Renal cortex interstitium (tissue), 11 donors: Measurements from ENCODE around the gene STH. TPM values are rescaled to one million over a fixed set of nuclear protein-coding genes. Genes with fewer than 3 reads are reported as not detected.
"Not testable (repeated sequence)": the region's sequence is repeated elsewhere in the genome, so short reads cannot be mapped to it uniquely, and the experiment has no call there.

Source experiments
- DNase-seq, 11 donors: peaks; one replicate each; pipeline ENCODE4 v3.0.0-alpha.2; 2013; ENCODE audit warnings: low read depth in 9 of 11, low spot score in 4 of 11; ENCODE audit errors: extremely low read depth in 1 of 11
- polyA plus RNA-seq, 3 donors: library from polyadenylated mRNA; unstranded; fragments of 120-200 nt; gene quantifications; one replicate each; pipeline ENCODE4 v1.2.1, GENCODE V29; 2013; ENCODE audit not compliant: insufficient read length in 3 of 3

STH gene
- polyA plus RNA-seq, 3 donors: not detected

DNA sequence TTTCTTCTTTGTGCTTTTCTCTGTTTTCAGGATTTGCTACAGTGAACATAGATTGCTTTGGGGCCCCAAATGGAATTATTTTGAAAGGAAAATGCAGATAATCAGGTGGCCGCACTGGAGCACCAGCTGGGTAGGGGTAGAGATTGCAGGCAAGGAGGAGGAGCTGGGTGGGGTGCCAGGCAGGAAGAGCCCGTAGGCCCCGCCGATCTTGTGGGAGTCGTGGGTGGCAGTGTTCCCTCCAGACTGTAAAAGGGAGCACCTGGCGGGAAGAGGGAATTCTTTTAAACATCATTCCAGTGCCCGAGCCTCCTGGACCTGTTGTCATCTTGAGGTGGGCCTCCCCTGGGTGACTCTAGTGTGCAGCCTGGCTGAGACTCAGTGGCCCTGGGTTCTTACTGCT is 1.2 kb downstream of the STH start:
- no peak for DNase-seq

DNA sequence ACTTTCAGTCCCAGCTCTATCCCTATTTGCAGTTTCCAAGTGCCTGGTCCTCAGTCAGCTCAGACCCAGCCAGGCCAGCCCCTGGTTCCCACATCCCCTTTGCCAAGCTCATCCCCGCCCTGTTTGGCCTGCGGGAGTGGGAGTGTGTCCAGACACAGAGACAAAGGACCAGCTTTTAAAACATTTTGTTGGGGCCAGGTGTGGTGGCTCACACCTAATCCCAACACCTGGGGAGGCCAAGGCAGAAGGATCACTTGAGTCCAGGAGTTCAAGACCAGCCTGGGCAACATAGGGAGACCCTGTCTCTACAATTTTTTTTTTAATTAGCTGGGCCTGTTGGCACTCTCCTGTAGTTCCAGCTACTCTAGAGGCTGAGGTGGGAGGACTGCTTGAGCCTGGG is 1.7 kb downstream of the STH start:
- DNase-seq: no peak

DNA sequence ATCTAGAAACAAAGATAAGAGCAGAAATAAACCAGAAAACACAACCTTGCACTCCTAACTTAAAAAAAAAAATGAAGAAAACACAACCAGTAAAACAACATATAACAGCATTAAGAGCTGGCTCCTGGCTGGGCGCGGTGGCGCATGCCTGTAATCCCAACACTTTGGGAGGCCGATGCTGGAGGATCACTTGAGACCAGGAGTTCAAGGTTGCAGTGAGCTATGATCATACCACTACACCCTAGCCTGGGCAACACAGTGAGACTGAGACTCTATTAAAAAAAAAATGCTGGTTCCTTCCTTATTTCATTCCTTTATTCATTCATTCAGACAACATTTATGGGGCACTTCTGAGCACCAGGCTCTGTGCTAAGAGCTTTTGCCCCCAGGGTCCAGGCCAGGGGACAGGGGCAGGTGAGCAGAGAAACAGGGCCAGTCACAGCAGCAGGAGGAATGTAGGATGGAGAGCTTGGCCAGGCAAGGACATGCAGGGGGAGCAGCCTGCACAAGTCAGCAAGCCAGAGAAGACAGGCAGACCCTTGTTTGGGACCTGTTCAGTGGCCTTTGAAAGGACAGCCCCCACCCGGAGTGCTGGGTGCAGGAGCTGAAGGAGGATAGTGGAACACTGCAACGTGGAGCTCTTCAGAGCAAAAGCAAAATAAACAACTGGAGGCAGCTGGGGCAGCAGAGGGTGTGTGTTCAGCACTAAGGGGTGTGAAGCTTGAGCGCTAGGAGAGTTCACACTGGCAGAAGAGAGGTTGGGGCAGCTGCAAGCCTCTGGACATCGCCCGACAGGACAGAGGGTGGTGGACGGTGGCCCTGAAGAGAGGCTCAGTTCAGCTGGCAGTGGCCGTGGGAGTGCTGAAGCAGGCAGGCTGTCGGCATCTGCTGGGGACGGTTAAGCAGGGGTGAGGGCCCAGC is 2.6 kb downstream of the STH start:
- no peak for DNase-seq

DNA sequence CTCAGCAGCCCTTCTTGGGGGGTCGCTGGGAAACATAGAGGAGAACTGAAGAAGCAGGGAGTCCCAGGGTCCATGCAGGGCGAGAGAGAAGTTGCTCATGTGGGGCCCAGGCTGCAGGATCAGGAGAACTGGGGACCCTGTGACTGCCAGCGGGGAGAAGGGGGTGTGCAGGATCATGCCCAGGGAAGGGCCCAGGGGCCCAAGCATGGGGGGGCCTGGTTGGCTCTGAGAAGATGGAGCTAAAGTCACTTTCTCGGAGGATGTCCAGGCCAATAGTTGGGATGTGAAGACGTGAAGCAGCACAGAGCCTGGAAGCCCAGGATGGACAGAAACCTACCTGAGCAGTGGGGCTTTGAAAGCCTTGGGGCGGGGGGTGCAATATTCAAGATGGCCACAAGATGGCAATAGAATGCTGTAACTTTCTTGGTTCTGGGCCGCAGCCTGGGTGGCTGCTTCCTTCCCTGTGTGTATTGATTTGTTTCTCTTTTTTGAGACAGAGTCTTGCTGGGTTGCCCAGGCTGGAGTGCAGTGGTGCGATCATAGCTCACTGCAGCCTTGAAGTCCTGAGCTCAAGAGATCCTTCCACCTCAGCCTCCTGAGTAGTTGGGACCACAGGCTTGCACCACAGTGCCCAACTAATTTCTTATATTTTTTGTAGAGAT is 3.4 kb downstream of the STH start:
- peak; percentile 29 to 63 (median 49) for DNase-seq

DNA sequence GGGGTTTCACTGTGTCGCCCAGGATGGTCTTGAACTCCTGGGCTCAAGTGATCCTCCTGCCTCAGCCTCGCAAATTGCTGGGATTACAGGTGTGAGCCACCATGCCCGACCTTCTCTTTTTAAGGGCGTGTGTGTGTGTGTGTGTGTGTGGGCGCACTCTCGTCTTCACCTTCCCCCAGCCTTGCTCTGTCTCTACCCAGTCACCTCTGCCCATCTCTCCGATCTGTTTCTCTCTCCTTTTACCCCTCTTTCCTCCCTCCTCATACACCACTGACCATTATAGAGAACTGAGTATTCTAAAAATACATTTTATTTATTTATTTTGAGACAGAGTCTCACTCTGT is 3.9 kb downstream of the STH start:
- DNase-seq: no peak

DNA sequence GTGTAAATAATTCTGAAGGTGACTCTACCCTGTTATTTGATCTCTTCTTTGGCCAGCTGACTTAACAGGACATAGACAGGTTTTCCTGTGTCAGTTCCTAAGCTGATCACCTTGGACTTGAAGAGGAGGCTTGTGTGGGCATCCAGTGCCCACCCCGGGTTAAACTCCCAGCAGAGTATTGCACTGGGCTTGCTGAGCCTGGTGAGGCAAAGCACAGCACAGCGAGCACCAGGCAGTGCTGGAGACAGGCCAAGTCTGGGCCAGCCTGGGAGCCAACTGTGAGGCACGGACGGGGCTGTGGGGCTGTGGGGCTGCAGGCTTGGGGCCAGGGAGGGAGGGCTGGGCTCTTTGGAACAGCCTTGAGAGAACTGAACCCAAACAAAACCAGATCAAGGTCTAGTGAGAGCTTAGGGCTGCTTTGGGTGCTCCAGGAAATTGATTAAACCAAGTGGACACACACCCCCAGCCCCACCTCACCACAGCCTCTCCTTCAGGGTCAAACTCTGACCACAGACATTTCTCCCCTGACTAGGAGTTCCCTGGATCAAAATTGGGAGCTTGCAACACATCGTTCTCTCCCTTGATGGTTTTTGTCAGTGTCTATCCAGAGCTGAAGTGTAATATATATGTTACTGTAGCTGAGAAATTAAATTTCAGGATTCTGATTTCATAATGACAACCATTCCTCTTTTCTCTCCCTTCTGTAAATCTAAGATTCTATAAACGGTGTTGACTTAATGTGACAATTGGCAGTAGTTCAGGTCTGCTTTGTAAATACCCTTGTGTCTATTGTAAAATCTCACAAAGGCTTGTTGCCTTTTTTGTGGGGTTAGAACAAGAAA is 5.1 kb downstream of the STH start:
- no peak for DNase-seq

DNA sequence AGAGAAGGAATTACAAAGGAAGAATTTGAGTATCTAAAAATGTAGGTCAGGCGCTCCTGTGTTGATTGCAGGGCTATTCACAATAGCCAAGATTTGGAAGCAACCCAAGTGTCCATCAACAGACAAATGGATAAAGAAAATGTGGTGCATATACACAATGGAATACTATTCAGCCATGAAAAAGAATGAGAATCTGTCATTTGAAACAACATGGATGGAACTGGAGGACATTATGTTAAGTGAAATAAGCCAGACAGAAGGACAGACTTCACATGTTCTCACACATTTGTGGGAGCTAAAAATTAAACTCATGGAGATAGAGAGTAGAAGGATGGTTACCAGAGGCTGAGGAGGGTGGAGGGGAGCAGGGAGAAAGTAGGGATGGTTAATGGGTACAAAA is 7.0 kb downstream of the STH start:
- not testable (repeated sequence) for DNase-seq

DNA sequence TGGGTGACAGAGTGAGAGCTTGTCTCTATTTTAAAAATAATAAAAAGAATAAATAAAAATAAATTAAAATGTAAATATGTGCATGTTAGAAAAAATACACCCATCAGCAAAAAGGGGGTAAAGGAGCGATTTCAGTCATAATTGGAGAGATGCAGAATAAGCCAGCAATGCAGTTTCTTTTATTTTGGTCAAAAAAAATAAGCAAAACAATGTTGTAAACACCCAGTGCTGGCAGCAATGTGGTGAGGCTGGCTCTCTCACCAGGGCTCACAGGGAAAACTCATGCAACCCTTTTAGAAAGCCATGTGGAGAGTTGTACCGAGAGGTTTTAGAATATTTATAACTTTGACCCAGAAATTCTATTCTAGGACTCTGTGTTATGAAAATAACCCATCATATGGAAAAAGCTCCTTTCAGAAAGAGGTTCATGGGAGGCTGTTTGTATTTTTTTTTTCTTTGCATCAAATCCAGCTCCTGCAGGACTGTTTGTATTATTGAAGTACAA is 8.5 kb downstream of the STH start:
- no peak for DNase-seq

DNA sequence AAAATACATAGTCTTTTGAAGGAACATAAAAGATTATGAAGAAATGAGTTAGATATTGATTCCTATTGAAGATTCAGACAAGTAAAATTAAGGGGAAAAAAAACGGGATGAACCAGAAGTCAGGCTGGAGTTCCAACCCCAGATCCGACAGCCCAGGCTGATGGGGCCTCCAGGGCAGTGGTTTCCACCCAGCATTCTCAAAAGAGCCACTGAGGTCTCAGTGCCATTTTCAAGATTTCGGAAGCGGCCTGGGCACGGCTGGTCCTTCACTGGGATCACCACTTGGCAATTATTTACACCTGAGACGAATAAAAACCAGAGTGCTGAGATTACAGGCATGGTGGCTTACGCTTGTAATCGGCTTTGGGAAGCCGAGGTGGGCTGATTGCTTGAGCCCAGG is 9.5 kb downstream of the STH start:
- DNase-seq: no peak

DNA sequence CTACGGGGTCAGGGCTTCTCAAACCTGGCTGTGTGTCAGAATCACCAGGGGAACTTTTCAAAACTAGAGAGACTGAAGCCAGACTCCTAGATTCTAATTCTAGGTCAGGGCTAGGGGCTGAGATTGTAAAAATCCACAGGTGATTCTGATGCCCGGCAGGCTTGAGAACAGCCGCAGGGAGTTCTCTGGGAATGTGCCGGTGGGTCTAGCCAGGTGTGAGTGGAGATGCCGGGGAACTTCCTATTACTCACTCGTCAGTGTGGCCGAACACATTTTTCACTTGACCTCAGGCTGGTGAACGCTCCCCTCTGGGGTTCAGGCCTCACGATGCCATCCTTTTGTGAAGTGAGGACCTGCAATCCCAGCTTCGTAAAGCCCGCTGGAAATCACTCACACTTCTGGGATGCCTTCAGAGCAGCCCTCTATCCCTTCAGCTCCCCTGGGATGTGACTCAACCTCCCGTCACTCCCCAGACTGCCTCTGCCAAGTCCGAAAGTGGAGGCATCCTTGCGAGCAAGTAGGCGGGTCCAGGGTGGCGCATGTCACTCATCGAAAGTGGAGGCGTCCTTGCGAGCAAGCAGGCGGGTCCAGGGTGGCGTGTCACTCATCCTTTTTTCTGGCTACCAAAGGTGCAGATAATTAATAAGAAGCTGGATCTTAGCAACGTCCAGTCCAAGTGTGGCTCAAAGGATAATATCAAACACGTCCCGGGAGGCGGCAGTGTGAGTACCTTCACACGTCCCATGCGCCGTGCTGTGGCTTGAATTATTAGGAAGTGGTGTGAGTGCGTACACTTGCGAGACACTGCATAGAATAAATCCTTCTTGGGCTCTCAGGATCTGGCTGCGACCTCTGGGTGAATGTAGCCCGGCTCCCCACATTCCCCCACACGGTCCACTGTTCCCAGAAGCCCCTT is 10.9 kb downstream of the STH start:
- no peak for DNase-seq

DNA sequence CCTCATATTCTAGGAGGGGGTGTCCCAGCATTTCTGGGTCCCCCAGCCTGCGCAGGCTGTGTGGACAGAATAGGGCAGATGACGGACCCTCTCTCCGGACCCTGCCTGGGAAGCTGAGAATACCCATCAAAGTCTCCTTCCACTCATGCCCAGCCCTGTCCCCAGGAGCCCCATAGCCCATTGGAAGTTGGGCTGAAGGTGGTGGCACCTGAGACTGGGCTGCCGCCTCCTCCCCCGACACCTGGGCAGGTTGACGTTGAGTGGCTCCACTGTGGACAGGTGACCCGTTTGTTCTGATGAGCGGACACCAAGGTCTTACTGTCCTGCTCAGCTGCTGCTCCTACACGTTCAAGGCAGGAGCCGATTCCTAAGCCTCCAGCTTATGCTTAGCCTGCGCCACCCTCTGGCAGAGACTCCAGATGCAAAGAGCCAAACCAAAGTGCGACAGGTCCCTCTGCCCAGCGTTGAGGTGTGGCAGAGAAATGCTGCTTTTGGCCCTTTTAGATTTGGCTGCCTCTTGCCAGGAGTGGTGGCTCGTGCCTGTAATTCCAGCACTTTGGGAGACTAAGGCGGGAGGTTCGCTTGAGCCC is 11.6 kb downstream of the STH start:
- DNase-seq: no peak

DNA sequence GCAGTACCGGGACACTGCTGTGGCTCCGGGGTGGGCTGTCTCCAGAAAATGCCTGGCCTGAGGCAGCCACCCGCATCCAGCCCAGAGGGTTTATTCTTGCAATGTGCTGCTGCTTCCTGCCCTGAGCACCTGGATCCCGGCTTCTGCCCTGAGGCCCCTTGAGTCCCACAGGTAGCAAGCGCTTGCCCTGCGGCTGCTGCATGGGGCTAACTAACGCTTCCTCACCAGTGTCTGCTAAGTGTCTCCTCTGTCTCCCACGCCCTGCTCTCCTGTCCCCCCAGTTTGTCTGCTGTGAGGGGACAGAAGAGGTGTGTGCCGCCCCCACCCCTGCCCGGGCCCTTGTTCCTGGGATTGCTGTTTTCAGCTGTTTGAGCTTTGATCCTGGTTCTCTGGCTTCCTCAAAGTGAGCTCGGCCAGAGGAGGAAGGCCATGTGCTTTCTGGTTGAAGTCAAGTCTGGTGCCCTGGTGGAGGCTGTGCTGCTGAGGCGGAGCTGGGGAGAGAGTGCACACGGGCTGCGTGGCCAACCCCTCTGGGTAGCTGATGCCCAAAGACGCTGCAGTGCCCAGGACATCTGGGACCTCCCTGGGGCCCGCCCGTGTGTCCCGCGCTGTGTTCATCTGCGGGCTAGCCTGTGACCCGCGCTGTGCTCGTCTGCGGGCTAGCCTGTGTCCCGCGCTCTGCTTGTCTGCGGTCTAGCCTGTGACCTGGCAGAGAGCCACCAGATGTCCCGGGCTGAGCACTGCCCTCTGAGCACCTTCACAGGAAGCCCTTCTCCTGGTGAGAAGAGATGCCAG is 12.9 kb downstream of the STH start:
- no peak for DNase-seq

DNA sequence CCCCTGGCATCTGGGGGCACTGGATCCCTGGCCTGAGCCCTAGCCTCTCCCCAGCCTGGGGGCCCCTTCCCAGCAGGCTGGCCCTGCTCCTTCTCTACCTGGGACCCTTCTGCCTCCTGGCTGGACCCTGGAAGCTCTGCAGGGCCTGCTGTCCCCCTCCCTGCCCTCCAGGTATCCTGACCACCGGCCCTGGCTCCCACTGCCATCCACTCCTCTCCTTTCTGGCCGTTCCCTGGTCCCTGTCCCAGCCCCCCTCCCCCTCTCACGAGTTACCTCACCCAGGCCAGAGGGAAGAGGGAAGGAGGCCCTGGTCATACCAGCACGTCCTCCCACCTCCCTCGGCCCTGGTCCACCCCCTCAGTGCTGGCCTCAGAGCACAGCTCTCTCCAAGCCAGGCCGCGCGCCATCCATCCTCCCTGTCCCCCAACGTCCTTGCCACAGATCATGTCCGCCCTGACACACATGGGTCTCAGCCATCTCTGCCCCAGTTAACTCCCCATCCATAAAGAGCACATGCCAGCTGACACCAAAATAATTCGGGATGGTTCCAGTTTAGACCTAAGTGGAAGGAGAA is 13.5 kb downstream of the STH start:
- DNase-seq: no peak

DNA sequence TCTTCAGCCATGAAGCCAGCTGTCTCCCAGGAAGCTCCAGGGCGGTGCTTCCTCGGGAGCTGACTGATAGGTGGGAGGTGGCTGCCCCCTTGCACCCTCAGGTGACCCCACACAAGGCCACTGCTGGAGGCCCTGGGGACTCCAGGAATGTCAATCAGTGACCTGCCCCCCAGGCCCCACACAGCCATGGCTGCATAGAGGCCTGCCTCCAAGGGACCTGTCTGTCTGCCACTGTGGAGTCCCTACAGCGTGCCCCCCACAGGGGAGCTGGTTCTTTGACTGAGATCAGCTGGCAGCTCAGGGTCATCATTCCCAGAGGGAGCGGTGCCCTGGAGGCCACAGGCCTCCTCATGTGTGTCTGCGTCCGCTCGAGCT is 14.1 kb downstream of the STH start:
- no peak for DNase-seq

DNA sequence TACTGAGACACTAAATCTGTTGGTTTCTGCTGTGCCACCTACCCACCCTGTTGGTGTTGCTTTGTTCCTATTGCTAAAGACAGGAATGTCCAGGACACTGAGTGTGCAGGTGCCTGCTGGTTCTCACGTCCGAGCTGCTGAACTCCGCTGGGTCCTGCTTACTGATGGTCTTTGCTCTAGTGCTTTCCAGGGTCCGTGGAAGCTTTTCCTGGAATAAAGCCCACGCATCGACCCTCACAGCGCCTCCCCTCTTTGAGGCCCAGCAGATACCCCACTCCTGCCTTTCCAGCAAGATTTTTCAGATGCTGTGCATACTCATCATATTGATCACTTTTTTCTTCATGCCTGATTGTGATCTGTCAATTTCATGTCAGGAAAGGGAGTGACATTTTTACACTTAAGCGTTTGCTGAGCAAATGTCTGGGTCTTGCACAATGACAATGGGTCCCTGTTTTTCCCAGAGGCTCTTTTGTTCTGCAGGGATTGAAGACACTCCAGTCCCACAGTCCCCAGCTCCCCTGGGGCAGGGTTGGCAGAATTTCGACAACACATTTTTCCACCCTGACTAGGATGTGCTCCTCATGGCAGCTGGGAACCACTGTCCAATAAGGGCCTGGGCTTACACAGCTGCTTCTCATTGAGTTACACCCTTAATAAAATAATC is 14.6 kb downstream of the STH start:
- no peak for DNase-seq

DNA sequence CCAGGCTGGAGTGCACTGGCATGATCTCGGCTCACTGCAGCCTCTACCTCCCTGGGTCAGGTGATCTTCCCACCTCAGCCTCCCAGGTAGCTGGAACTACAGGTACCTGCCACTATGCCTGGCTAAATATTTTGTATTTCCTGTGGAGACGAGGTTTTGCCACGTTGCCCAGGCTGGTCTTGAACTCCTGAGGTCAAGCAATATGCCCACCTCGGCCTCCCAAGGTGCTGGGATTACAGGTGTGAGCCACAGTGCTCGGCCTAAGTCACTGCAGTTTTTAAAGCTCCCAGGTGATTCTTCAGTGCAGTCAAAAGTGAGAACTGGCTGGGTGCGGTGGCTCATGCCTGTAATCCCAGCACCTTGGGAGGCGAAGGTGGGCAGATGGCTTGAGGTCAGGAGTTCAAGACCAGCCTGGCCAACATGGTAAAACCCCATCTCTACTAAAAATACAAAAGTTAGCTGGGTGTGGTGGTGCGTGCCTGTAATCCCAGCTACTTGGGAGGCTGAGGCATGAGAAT is 20.4 kb downstream of the STH start:
- not testable (repeated sequence) for DNase-seq
